HepG2 (cell line): ENCODE data around the gene CPNE2. TPM values are rescaled to one million over a fixed set of nuclear protein-coding genes. Genes with fewer than 3 reads are reported as not detected.

Experiments used
- polyA plus RNA-seq, 8 experiments: library from polyadenylated mRNA; depleted of rRNA in 3 of 8; stranded (reverse) in 7 of 8; unstranded in 1 of 8; fragments of >200 nt; fragmentation: Illumina TruSeq in 4 of 8; extraction: Trizol in 4 of 8; gene quantifications; 2 replicates each; pipeline versions ENCODE4 v1.2.1 to v1.2.3, GENCODE V29; 2011 to 2016; ENCODE audit warnings: low read depth in 4 of 8, missing spikeins in 1 of 8, mixed read lengths in 1 of 8; ENCODE audit not compliant: insufficient read depth in 1 of 8
- total RNA-seq, 5 experiments: library from RNA; depleted of rRNA; stranded (reverse); fragments of >200 nt; fragmentation: Illumina TruSeq; extraction: Trizol; gene quantifications; 2 replicates each; pipeline ENCODE4 v1.2.3, GENCODE V29; 2016; ENCODE audit warnings: low read depth in 1 of 5

The CPNE2 gene
- total and polyA plus RNA-seq, 2 of the 13 experiments (the other 11 are each of a cell fraction or from before 2014, with no cell fraction given), result 10.6 to 23.3 TPM

Other genes starting within 250 kb of the CPNE2 start
- not detected in 2 replicates for gene SLC12A3, start 227.4 kb upstream of the CPNE2 start, total RNA-seq (2016; rRNA removed; fragmentation: Illumina TruSeq; extraction: Trizol)
- 5.1 and 6.2 TPM in 2 replicates for gene SLC12A3, start 227.4 kb upstream of the CPNE2 start, polyA plus RNA-seq (2011; rRNA removed)
- gene HERPUD1, start 160.4 kb upstream of the CPNE2 start, total RNA-seq (2016; rRNA removed; fragmentation: Illumina TruSeq; extraction: Trizol), result 65.3 and 96.2 TPM in 2 replicates
- gene HERPUD1, start 160.4 kb upstream of the CPNE2 start, polyA plus RNA-seq (2011; rRNA removed), result 311 and 323 TPM in 2 replicates
- 0.31 TPM in 1 of 2 replicates, not detected in the other for gene CETP, start 130.6 kb upstream of the CPNE2 start, total RNA-seq (2016; rRNA removed; fragmentation: Illumina TruSeq; extraction: Trizol)
- 9.8 and 15.7 TPM in 2 replicates for gene CETP, start 130.6 kb upstream of the CPNE2 start, polyA plus RNA-seq (2011; rRNA removed)
- 3.1 and 6.3 TPM in 2 replicates for gene NLRC5, start 103.0 kb upstream of the CPNE2 start, total RNA-seq (2016; rRNA removed; fragmentation: Illumina TruSeq; extraction: Trizol)
- 12.7 and 15.7 TPM in 2 replicates for gene NLRC5, start 103.0 kb upstream of the CPNE2 start, polyA plus RNA-seq (2011; rRNA removed)
- gene PSME3IP1, start 93.5 kb downstream of the CPNE2 start, total RNA-seq (2016; rRNA removed; fragmentation: Illumina TruSeq; extraction: Trizol), result 99.8 and 104 TPM in 2 replicates
- gene PSME3IP1, start 93.5 kb downstream of the CPNE2 start, polyA plus RNA-seq (2011; rRNA removed), result 90.8 and 99.8 TPM in 2 replicates
- gene RSPRY1, start 93.7 kb downstream of the CPNE2 start, total RNA-seq (2016; rRNA removed; fragmentation: Illumina TruSeq; extraction: Trizol), result 51.7 and 53.4 TPM in 2 replicates
- 47.9 and 61.0 TPM in 2 replicates for gene RSPRY1, start 93.7 kb downstream of the CPNE2 start, polyA plus RNA-seq (2011; rRNA removed)
- gene ARL2BP, start 152.7 kb downstream of the CPNE2 start, total RNA-seq (2016; rRNA removed; fragmentation: Illumina TruSeq; extraction: Trizol), result 67.6 and 97.1 TPM in 2 replicates
- gene ARL2BP, start 152.7 kb downstream of the CPNE2 start, polyA plus RNA-seq (2011; rRNA removed), result 50.8 and 64.3 TPM in 2 replicates
- 39.5 and 60.6 TPM in 2 replicates for gene PLLP, start 192.1 kb downstream of the CPNE2 start, total RNA-seq (2016; rRNA removed; fragmentation: Illumina TruSeq; extraction: Trizol)
- gene PLLP, start 192.1 kb downstream of the CPNE2 start, polyA plus RNA-seq (2011; rRNA removed), result 127 and 160 TPM in 2 replicates